GM21367 (cell line): ENCODE measurements around the gene FSTL4.

Experiments
- ATAC-seq: cut with Tn5 transposase; IDR thresholded peaks from one replicate; pipeline ENCODE4 v1.9.1; 2021; ENCODE audit not compliant: unreplicated experiment

The FSTL4 gene

GRCh38 chr5:133309166-133309795 is 303.1 kb downstream of the FSTL4 start:
- ATAC-seq, result no peak

DNA sequence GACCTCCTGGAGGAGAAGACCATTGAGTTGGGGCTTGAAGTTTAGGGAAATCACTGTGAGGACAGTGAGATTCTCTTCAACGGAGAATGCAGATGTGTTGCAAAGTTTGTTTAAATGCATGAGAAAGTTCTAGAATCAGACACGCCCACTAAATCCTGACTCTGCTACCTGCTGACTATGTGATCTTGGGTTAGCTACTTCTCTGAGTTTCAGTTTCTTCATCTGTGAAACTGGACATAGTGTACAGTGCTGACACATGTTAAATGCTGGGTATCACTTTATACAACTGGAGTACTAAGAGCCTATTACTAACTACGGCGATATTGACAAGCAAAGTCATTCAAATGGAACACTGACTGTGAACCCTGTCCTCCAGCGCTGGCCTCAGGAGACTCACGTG is 305.1 kb downstream of the FSTL4 start:
- ATAC-seq, result no peak

GRCh38 chr5:133304707-133305216 is 307.6 kb downstream of the FSTL4 start:
- no peak for ATAC-seq

DNA sequence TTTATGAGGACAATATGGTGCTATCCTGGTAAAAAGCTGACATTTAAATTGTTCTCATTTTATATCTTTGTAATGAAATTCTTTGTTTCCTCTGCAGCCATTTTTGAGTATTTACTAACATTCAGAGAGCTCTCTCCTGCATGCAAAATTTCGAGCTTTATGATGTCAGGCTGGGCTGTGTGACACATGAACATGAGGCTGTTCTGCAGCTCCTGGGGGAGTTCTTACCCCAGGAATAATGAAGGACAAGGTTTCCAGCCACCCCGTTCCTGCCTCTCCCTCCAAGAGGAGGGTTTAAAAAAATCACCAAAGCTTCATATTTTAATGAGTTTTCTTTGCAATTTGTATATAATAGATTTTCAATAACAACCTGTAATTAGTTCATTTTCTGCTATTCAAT is 308.2 kb downstream of the FSTL4 start:
- no peak for ATAC-seq

GRCh38 chr5:133303298-133303697 is 309.0 kb downstream of the FSTL4 start:
- no peak for ATAC-seq

DNA sequence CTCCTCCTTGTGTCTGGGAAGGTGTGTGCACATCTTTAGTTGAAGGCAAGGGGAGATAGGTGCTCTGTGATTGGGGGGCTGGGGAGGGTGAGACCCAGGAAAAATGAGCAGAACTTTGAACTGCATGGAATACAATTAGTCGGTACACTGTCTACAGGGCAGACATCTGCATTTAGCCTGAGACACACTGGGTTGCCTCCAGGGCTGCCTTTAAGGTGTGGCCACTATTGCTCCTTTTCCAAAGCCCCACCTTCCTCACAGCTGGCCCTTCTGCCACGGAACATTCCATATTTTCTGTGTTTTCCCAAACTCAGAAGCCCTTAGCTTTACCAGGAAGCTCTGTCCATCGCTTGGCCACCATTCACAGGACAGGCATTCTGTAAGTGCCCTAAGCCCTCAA is 312.6 kb downstream of the FSTL4 start:
- ATAC-seq, result no peak

DNA sequence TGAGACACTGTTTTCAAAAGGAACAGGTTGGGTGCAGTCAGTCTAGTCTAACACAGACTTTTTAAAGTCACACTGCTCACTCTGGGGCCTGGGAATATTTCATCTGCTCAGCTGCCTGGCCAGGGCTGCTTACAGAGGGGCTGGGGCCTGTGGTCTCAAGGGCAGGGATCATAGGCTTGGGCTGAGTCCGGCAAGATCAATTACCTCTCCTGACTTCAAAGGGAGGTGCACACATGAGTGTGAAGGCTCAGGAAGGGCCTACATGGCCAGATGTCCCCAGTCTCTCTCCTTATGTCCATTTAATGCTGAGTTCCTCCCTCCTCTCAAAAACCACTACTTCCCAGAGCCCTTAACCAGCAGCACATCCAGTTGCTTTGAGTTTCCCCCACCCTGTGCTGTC is 313.3 kb downstream of the FSTL4 start:
- no peak for ATAC-seq

DNA sequence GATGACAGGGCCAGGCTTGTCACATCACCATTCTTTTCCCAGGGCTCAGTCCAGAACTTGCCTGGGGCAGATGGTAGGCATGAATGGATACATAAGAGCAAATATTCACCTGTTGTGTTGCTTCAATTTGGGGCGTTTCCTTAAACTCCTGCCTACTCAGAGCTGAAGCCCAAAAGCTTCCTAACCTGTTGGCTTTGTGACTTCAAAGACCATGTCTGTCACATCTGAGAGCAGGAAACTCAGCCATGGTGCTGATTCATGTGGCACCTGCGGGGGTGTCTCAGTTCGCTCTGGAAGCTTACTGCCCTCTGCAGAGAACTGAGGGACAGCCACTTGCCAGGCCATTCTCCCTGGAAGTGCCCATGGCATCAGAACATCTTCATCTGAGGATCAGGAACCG is 313.9 kb downstream of the FSTL4 start:
- ATAC-seq, result no peak

DNA sequence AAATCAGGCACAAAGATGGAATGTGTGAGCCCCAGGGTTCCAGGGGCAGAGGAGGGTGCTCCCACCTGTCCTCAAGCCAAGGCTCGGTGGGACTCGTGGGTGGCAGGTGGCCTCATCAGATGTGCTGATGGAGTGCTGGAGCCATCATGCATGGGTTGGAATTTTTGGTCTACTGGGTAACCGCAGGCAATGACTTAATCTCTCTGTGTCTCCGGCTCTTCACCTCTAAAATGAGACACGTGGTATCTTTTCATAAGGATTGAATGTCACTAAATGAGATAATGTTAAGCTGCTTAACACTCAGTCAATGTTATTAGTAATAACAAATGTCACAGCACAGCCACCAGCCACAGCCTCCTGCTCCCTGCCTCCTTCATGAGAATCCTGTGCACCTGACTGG is 315.0 kb downstream of the FSTL4 start:
- ATAC-seq, result no peak

GRCh38 chr5:133296624-133297023 is 315.7 kb downstream of the FSTL4 start:
- no peak for ATAC-seq

DNA sequence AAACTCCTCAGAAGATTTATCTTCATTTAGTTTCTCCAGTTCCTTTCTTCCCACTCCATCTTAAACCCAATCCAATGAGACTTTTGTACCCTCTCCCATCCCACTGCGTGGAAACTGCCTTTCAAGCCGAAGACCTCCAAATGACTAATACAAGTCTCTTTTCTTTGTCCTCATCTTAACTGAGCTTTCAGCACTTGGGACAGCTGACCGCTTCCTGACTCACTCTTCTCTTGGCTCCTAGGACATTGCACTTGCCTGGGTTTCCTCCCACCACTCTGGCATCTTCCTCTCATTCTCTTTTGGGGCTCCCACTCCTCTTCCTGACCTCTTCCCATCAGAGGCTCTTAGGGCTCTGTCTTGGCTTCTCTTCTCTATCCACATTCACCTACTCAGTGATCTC is 316.8 kb downstream of the FSTL4 start:
- ATAC-seq, result no peak

GRCh38 chr5:133294380-133294779 is 318.0 kb downstream of the FSTL4 start:
- ATAC-seq, result no peak

DNA sequence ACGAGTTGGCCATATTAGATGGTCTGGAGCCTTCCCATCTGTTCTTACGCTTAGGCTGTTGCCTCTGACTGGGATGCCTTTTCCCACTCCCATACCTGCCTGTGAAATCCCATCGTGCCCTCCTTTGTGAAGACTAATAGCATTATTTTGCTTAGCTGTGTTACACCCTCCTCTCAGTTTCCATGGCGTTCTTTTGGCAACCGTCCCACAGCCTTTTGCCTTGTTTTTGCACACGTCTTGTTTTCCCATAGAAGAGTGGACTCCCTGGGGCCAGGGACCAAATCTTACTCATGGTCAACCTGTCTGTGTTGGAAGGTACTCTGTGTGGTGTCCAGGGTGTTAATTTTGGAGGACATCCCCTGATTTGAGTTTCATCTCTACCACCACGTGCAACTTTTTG is 318.4 kb downstream of the FSTL4 start:
- no peak for ATAC-seq

DNA sequence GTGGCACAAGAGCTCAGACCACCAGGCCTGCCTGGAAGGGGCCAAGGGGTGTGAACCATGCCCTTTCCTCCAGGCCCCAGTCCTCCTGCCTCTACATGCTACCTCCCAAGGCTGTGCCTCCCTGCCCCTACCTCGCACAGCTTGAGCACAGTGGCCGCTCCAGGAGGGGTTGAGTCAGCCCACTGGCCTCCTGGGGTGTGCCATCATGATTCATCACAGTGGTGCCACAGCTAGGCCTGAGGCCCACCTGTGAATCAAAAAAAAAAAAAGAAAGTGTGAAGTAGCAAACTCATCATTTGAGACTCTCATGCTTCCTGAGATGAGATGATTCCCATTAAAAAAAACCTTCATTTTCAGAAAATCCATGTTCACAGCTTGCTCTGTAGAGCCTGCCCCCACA is 320.0 kb downstream of the FSTL4 start:
- no peak for ATAC-seq

- no peak for ATAC-seq
These were observed 320.8 kb downstream of the FSTL4 start for GRCh38 chr5:133291524-133291923.

DNA sequence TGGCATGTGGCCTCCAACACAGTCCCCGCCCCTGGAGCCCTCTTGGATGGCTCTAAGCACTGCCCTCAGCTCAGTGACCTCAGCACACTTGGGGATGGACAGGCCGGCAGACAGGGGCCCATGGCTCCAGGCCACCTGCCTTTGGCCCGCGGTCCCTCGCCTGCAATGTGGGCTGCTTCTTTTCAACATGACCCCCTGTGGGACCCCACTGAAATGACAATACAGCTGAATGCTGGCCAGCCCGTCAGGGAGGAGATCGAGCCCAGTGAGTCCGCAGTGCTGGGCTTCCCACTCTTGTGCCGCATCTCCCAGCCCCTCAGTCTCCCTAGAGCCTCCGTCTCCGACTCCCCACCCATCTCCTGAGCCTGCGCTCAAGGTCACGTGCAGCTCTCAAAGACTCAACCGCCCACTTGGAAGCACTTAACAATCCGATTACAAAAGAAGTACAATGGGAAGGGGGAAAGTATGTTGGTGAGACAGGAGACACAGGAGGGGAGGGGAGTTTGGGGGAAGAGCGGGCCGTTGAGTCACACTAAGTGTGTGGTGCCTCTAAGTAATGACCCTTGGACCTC is 321.6 kb downstream of the FSTL4 start:
- no peak for ATAC-seq

- no peak for ATAC-seq
These were observed 322.5 kb downstream of the FSTL4 start for GRCh38 chr5:133289686-133290367.

GRCh38 chr5:133287500-133287899 is 324.8 kb downstream of the FSTL4 start:
- no peak for ATAC-seq

- ATAC-seq, result no peak
These were observed 325.9 kb downstream of the FSTL4 start for GRCh38 chr5:133286483-133286882.

DNA sequence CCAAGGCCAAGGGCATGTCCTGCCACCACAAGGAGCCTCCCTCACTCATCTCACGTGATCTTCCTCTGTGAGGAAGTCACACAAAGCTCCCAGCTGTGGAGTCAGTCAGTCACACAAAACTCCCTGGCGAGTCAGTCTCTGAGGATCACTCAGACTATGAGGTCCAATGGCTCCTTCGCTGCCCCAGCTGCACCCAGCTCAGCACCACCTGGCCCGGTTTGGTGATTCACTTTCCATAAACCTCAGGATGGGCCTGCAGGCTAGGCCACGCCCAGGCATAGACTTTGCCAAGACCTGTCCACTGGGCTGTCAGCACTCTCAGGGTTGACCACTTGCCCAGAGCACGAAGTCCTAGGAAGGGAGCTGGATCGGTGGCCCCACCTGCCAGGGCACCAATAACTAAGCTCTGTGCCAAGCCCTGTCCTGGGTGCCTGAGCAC is 326.7 kb downstream of the FSTL4 start:
- no peak for ATAC-seq

- ATAC-seq, result no peak
These were observed 328.0 kb downstream of the FSTL4 start for GRCh38 chr5:133284306-133284705.

DNA sequence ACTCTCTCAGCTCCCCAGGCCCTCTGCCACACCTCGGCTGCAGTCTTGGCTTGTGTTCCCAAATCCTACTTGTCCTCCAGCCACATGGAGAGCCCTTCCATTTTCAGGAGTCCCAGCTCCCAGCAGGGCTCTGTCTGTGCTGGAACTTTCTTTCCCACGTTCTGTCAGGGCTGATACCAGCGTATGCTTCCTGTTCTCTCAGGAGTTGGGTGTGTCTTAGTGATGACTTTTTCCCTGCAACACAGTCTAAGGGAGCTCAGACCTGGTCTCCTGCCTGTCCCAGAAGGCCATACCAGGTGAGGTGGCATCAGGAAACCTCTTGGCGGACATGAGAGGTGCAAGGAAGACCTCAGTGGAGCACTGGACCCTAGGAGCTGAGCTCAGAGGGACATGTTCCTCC is 334.0 kb downstream of the FSTL4 start:
- no peak for ATAC-seq
